ENCODE results near the gene C6orf47.
"Not testable (repeated sequence)": the region's sequence is repeated elsewhere in the genome, so short reads cannot be mapped to it uniquely, and the experiment has no call there.

Gene C6orf47

GRCh38 chr6:31660381-31661261, at the start of gene C6orf47:
C6orf47 (minus strand) TSS chr6:31660778; CDS start chr6:31659947, 831 bp downstream.
- DNase-seq: peak; percentile 93

DNA sequence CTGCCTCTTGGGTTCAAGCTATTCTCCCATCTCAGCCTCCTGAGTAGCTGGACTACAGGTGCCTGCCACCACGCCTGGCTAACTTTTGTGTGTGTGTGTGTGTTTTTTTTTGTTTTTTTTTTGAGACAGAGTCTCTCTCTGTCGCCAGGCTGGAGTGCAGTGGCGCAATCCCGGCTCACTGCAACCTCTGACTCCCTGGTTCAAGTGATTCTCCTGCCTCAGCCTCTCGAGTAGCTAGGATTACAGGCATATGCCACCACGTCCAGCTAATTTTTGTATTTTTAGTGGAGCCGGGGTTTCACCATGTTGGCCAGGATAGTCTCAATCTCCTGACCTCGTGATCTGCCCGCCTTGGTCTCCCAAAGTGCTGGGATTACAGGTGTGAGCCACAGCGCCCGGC, 48.6 kb upstream of the C6orf47 start:
- DNase-seq: not testable (repeated sequence)

DNA sequence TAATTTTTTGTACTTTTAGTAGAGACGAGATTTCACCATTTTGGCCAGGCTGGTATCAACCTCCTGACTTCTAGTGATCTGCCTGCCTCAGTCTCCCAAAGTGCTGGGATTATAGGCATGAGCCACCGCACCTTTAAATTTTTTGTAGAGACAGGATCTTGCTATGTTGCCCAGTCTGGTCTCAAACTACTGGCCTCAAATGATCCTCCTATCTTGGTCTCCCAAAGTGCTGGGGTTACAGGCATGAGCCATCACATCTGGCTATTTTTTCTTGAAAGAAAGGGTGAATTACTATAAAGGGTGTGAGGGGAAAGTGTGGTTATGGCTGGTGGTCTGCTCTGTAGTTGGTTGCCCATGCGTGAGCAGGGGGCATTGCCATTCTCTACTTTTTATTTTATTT, 47.6 kb upstream of the C6orf47 start:
- DNase-seq: no peak

DNA sequence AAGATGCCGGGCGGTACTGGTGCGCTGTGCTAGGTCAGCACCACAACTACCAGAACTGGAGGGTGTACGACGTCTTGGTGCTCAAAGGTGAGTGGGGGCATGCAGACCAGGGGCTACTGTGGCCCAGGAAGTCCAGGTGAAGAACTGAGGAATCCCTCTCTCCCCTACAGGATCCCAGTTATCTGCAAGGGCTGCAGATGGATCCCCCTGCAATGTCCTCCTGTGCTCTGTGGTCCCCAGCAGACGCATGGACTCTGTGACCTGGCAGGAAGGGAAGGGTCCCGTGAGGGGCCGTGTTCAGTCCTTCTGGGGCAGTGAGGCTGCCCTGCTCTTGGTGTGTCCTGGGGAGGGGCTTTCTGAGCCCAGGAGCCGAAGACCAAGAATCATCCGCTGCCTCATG, 47.1 kb upstream of the C6orf47 start:
- DNase-seq: no peak

DNA sequence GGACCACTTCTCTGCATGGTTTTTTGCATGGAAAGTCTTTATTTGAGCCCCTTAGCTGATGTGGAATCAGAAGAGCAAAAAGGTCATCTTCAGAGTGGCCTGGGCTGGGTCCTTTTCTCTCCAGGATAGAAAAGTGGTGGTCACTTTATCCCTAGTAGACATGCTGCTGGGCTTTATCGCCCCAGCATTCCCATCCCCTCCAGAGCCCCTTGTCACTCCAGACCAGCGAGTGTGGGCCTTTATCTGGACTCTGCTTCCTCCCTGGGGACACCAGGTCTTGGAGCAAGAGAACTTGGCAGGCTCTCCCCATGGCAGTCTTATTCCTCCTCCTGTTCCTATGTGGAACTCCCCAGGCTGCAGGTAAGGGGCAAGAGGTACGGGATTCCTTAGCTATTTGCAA, 46.0 kb upstream of the C6orf47 start, which contains the start of gene LY6G6F:
LY6G6F (plus strand) TSS at position 268 of the 400 bp plus-strand sequence; CDS start at position 309, 41 bp downstream.
- no peak for DNase-seq

DNA sequence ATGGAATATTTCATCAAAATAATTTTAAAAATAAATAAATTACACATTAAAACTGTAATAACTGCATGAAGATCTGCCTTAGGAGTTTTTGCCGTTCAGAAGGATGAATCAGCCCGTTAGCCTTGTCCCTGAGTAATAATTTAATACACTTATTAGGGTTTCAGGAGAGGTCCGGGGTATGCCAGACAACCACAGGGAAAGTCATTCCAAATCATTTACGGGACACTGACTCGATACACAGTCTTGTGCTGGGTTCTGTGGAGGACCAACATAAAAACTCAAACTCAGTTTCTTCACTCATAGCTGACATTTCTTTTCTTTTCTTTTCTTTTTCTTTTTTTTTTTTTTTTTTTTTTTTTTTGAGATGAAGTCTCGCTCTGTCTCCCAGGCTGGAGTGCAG, 45.4 kb upstream of the C6orf47 start:
- no peak for DNase-seq

- DNase-seq: peak; percentile 98
Observed at GRCh38 chr6:31702819-31703716, 42.5 kb upstream of the C6orf47 start, which contains the start of gene ABHD16A. ABHD16A (minus strand) TSS chr6:31703324; CDS start chr6:31703281, 43 bp downstream.

- DNase-seq: no peak
Observed at GRCh38 chr6:31702405-31702818, 41.8 kb upstream of the C6orf47 start.

DNA sequence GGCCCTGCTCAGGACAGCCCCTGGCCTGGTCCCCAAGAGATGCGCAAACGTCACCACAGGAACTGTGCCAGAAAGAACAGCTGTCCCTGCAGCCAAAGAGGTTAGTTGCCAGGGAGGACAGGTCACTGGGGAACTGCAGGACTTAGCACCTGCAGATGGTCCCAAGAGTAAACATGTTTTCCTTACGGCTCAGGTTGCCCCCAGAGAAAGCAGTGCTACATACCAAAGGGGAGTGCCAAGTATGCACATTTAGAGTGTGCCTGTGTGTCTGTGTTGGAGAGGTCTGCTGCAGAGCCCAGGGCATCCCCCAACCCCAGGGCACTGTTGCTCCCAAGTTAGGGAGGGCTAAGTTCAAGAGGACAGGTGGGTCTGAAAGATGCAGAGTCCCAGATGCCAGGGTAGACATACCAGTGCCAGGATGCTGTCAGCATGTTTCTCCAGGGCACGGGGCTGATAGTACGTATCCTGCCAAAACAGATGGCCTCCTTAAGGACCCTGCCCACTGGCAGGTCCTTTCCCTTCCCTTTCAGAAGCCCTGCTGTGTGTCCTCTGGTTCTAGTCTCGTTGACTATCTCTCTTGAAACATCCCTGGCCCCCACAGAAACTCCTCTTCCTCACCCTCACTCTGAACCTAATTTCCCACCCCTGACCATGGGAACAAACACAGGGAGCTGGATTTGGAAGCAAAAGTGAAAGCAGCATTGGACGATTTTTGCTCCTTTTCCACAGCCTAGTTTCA, 41.3 kb upstream of the C6orf47 start:
- DNase-seq: peak; percentile 46

DNA sequence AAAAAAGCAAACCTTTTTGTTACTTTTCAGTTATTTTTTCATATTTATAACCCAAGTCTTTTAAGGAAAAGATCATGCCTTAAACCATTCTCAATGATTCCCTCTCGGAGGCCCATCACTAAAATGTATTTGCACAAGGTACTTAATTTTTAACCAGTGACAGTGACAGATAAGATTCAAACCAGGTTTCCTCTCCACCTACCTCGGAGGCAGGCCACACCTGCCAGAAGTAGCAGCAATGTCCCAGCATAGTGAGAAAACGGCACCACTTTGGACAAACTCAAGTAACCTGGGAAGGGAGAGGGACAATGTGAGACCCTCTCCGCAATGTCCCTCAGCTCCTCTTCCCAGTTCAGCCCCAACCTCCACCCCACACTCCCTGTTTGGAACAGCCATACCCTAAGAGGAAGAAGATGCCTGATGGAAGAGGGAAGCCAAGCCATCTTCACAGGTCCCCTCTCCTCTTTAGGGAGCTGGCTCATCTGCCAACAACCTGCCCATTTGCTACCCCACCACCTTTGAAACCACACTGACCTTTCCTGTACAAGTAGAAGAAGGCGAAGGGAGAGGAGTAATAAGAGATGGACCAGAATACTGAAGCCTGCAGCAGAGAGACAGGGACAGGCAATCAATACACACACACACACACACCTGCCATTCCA, 40.3 kb upstream of the C6orf47 start:
- DNase-seq: no peak

- no peak for DNase-seq
Observed at GRCh38 chr6:31697555-31697954, 37.0 kb upstream of the C6orf47 start.

DNA sequence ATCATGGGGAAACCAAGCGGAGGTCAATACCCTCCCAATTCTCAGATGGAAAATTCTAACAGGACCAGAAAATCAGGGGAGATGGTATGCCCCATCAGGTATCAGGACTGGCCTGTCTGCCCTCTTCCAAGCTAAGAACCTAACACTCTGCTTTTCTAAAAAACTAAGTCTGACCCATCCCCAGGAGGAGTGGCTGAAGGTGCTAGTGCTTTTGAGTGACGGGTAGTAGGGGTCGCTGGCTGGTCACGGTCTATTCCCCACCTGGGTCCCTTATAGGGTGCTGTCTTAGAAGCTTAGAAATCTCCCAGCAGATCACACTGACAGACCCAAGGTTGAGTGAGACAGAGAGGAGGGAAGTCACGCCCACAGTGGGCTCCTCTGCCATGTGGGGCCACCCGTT, 33.0 kb upstream of the C6orf47 start:
- DNase-seq: no peak

DNA sequence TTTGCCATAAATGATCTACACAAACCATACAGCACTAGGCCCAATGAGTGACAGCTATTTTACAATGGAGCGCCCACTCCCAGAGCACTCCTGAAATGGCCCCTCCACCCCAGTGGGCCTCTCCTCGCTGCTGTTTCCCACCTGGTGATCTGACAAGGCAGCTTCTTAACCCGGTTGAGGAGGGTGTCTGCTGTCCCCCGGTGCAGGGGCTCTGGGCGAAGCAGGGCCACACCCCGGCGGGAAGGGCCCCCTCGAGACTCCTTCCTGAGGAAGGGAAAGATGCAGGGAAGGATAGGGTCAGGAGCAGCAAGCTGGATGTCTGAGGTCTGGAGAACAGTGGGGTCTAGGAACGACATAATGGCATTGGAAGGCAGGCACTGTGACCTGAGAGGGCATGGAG, 32.3 kb upstream of the C6orf47 start:
- no peak for DNase-seq

DNA sequence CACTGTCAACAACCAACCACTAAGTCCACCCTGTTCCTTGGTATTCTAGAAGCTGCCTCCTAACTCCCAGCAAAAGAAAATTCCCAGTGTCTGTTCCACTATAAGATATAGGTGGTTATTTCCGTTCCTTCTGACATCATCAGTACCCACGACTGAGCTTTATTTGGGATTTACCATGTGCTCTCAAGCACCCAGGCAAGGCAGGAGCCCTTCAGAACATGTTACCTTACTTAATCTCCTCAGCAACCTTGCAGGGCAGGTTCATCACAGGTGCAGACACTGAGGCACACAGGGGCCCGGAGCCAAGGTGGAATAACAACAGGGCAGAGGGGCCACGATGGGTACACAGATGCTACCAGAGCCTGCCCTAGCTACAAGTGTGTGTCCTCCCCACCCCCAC, 31.8 kb upstream of the C6orf47 start:
- DNase-seq: no peak

DNA sequence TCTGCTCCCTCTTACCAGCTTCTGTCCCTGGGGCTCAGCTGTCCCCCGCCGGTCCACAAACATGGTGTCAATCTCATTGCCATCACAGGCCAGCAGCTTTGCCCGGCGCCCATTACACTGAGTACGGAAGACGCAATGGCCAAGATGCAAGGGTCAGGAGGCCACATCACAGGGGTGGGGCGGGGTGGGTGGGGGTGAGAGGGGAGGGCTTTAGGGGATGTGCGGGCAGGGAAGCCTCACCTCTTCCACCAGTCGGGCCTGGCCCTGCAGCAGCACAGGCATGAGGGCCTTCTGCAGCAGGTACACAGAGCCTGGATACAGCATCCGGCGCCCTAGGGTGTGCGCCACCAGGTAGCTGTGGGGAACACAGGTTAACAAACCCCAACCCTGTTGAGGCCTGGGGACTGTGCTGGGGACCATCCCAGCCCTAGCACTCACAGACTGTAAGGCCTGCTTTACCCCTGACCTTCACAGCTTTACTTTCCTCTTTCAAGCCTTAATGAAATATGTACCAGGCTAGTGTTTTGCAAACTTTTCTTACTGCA, 31.1 kb upstream of the C6orf47 start:
- DNase-seq: no peak

DNA sequence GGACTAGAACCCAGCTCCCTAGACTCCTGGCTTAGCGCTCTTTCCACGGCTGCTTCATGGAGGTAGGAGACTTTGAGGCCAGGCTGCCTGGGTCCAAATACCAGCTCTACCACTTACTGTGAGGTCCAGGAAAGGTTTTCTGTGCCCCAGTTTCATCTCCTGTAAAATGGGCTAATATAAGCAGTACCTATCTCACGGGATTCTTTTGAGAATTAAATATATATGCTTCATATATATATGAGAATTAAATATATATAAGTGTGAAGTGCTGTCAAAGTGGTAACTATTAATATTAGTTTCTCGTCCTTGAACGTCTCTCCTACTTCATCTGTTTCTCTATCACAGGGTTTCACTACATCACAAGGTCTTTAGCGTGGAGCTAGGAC, 30.5 kb upstream of the C6orf47 start:
- no peak for DNase-seq

GRCh38 chr6:31690231-31691077, 29.9 kb upstream of the C6orf47 start:
- DNase-seq: no peak

DNA sequence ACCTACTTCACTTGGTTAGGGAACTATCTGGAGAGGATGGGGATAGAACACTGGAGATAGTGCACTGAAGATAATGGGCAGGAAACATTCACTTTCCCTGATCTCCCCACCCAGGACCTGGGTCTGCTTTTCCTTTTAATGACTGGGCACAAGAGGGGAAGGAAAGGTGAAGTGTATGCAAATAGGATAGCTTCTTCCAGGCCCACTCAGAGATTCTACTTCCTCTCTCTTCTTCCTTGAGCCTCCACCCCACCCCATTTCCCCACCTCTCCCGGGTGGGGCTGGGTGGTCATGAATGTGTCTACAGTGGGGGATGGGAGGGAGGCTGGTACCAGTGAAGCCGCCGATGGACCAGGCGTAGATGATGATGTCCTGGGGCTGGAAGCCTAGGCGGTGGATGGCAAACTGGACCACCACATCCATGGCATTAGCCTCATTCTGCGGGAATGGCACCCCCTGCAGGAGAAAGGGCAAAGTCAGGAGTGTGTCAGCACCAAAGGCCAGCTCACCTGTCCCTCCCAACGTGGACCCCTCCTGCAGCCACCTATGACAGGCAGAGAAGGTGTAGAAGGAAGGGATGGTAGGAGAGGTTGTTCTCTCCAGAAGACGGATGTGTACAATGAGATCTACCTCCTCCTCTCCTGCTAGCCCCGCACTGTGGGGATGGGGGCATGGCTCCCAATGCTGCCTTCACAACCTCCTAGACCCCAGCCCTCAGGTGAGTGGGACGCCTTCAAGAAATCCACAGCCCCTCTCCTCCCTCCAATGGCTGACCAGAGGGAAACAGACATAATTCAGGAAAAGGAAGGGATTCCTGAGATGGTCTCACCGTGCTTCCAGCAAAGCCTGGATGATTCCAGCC, 28.9 kb upstream of the C6orf47 start:
- DNase-seq: no peak

- no peak for DNase-seq
Observed at GRCh38 chr6:31687860-31688693, 27.5 kb upstream of the C6orf47 start.
